Spleen (tissue), 11 donors: Measurements from ENCODE around the gene SLC25A24. TPM values are rescaled to one million over a fixed set of nuclear protein-coding genes. Genes with fewer than 3 reads are reported as not detected.

Experiments used
- DNase-seq: peaks from one replicate; pipeline ENCODE4 v3.0.0-alpha.2; 2020
- H3K27ac ChIP-seq, 8 donors: fragments of 200-600 bp; sonication (generic) in 7 of 8; 1 replicate in 4 of 8; 2 replicates in 4 of 8; pipeline versions ENCODE4 v1.5.0 to v1.8.0; 2016 to 2021; ENCODE audit warnings: inconsistent platforms in 4 of 8, mild to moderate bottlenecking in 4 of 8, moderate library complexity in 1 of 8
- H3K27me3 ChIP-seq, 7 donors: fragments of 200-600 bp; sonication (generic) in 6 of 7; replicated peaks in 1 of 7; 1 replicate in 4 of 7; 2 replicates in 3 of 7; pipeline versions ENCODE4 v1.5.0 to v1.8.0; 2016 to 2021; ENCODE audit warnings: inconsistent platforms in 3 of 7, mild to moderate bottlenecking in 1 of 7
- H3K36me3 ChIP-seq, 6 donors: fragments of 200-600 bp; sonication (generic) in 5 of 6; 1 replicate in 4 of 6; 2 replicates in 2 of 6; pipeline versions ENCODE4 v1.5.0 to v1.8.0; 2016 to 2021; ENCODE audit warnings: inconsistent platforms in 2 of 6
- H3K4me1 ChIP-seq, 6 donors: fragments of 200-600 bp; sonication (generic) in 5 of 6; 1 replicate in 3 of 6; 2 replicates in 3 of 6; pipeline versions ENCODE4 v1.5.0 to v1.8.0; 2016 to 2021; ENCODE audit warnings: inconsistent platforms in 3 of 6
- H3K4me3 ChIP-seq, 8 donors: fragments of 200-600 bp; sonication (generic) in 7 of 8; 1 replicate in 4 of 8; 2 replicates in 4 of 8; pipeline versions ENCODE4 v1.5.0 to v1.8.0; 2016 to 2021; ENCODE audit warnings: inconsistent platforms in 4 of 8, mild to moderate bottlenecking in 4 of 8, moderate library complexity in 2 of 8
- H3K9me3 ChIP-seq, 8 donors: fragments of 200-600 bp; sonication (generic) in 7 of 8; 1 replicate in 4 of 8; 2 replicates in 4 of 8; pipeline versions ENCODE4 v1.5.0 to v1.8.0; 2016 to 2021; ENCODE audit warnings: inconsistent platforms in 4 of 8
- POLR2A ChIP-seq, 3 donors: fragments of 450-650 bp; IDR thresholded peaks; one replicate each; pipeline ENCODE4 v1.5.1; 2017; ENCODE audit warnings: antibody characterized with exemption in 3 of 3, mild to moderate bottlenecking in 1 of 3
- POLR2AphosphoS5 ChIP-seq, 3 donors: sonication (generic); formaldehyde crosslinking; IDR thresholded peaks; one replicate each; pipeline ENCODE4 v1.5.1; 2017; ENCODE audit warnings: antibody characterized with exemption in 3 of 3
- WGBS, 5 donors: extraction: QIAGEN DNeasy Blood & Tissue Kit in 3 of 5; methylation state at CpG; one replicate each; pipeline versions ENCODE4 v1.1.5 to v1.1.7; 2013 to 2018; 5-methylcytosine and 5-hydroxymethylcytosine counted together
- intact Hi-C: fragments of 100-400 bp; cut with DNase I; formaldehyde crosslinking; loops from one replicate; pipeline ENCODE4 v1.15.0; 2023; ENCODE audit warnings: low total_unique reads
- polyA plus RNA-seq, 3 donors: library from polyadenylated mRNA; stranded (reverse); fragments of 200-250 nt; gene quantifications; one replicate each; pipeline ENCODE4 v1.2.1, GENCODE V29; 2013
- total RNA-seq, 7 donors: library from RNA; depleted of rRNA in 3 of 7; stranded (reverse); fragments of >200 nt in 3 of 7; fragmentation: NEBNext Ultra II Directional in 4 of 7; extraction: Animal tissue kit (Norgen Biotek cat#: 25700) in 4 of 7; gene quantifications; one replicate each; pipeline versions ENCODE4 v1.1.0 to v1.2.1, GENCODE V29; 2016 to 2021
- TF ChIP-seq, protein P1 (sequence below), 11 experiments: fragments of 200-600 bp in 7 of 11; fragments of 450-650 bp in 4 of 11; sonication (generic) in 4 of 11; IDR thresholded peaks in 8 of 11; conservative IDR thresholded peaks in 3 of 11; 1 replicate in 7 of 11; 2 replicates in 4 of 11; pipeline versions ENCODE4 v1.4.0 to v1.8.0; 2016 to 2021; ENCODE audit warnings: antibody characterized with exemption in 11 of 11, inconsistent platforms in 4 of 11, mild to moderate bottlenecking in 1 of 11
- donor health status: healthy with polysubstance abuse.
- donor health status: DM: no; HTN: no; CAD: no; lungs with moderate emphysema.
- donor health status: DM: no; HTN: no; CAD: no.
- donor health status: Bipolar disorder and iron deficiency.
- donor health status: healthy.
- donor health status: DM: no; HTN: no; CAD: no.
- donor health status: DM: yes; HTN: yes; CAD: no.

Gene SLC25A24
- total and polyA plus RNA-seq, 10 donors = 12.2 to 44.4 (median 33.4) TPM

DNA sequence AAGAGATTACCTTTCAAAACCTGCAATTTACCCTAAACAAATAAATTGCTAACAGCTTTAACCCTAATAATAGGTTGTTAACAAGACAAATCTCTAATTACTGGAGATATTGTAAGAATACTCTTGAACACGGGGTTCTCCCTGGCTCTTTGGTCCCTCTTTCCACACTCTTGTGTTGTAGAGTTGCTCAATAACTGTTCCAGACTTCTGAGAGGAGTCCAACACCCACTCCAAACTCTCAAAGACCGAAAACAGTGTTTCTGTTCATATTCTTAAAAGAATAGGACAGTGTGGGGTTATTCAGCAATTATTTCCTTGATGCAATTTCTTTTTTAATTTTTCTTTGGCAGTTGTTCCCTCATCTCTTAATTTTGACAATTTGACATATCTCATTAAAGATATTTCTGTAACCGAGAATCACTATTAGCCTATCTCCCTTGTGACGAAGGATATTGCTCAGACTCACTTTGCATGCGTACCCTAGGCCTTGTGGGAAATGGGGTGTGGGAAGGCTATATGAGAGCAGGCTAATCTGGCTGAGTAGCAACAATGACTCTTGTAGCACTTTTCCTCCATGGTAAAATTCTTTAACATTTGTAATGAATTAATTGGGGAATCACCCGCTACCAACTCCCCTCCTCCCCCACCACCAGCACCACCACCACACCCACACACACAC, 90.7 kb downstream of the SLC25A24 start:
- TF ChIP-seq POLR2A (IDR thresholded peaks at IDR 0.05) = no peak
- TF ChIP-seq, protein P1, sequence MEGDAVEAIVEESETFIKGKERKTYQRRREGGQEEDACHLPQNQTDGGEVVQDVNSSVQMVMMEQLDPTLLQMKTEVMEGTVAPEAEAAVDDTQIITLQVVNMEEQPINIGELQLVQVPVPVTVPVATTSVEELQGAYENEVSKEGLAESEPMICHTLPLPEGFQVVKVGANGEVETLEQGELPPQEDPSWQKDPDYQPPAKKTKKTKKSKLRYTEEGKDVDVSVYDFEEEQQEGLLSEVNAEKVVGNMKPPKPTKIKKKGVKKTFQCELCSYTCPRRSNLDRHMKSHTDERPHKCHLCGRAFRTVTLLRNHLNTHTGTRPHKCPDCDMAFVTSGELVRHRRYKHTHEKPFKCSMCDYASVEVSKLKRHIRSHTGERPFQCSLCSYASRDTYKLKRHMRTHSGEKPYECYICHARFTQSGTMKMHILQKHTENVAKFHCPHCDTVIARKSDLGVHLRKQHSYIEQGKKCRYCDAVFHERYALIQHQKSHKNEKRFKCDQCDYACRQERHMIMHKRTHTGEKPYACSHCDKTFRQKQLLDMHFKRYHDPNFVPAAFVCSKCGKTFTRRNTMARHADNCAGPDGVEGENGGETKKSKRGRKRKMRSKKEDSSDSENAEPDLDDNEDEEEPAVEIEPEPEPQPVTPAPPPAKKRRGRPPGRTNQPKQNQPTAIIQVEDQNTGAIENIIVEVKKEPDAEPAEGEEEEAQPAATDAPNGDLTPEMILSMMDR (IDR thresholded peaks at IDR 0.05 in 8 of 11, conservative IDR thresholded peaks at IDR 0.05 in 3 of 11) = no peak
- TF ChIP-seq POLR2AphosphoS5 (IDR thresholded peaks at IDR 0.05) = no peak
- intact Hi-C loops = no loop called here
- Histone ChIP-seq H3K27ac (no peak overlapping the region), H3K27me3 (no peaks in the 10 kb centered on the region), H3K36me3 (no peaks in the 10 kb centered on the region), H3K9me3 (peaks cover 0 to 12% (median 5%) of the 10 kb centered on the region in 8 donors), H3K4me3 (no peak overlapping the region), H3K4me1 (peaks cover 0 to 20% (median 5%) of the 10 kb centered on the region in 6 donors)
- no peak for DNase-seq
- 83 to 88% (median 86%) methylated on average over 6 of the region's 6 CpGs for WGBS, 5 donors

DNA sequence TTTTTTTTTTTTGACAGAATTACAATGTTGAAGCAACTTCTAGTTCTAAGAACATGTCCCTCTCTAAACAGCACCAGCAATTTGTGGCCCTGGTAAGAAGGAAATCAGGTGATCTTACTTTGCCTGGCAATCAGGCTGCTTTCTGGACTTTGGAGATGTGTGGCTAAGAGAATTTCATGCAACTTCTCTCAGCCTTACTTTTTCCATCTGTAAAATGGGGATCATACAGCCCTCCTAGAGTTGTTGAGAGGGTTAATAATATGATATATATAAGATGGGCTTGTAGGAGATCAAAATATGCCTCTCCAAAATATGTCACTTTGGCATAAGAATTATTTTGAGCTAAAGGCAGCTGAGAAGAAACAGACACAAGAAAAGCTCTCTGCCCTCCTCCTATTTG, 92.0 kb downstream of the SLC25A24 start:
- Histone ChIP-seq H3K27me3 (no peaks in the 10 kb centered on the region), H3K4me1 (peaks cover 0 to 11% (median 0%) of the 10 kb centered on the region in 6 donors), H3K27ac (no peak overlapping the region), H3K36me3 (no peaks in the 10 kb centered on the region), H3K4me3 (no peak overlapping the region), H3K9me3 (peaks cover 0 to 12% (median 5%) of the 10 kb centered on the region in 8 donors)
- no peak for DNase-seq
- TF ChIP-seq POLR2AphosphoS5 (IDR thresholded peaks at IDR 0.05) (no peak), POLR2A (IDR thresholded peaks at IDR 0.05) (no peak)
- TF ChIP-seq, protein P1 (IDR thresholded peaks at IDR 0.05 in 8 of 11, conservative IDR thresholded peaks at IDR 0.05 in 3 of 11) = no peak
- intact Hi-C loops = no loop called here

DNA sequence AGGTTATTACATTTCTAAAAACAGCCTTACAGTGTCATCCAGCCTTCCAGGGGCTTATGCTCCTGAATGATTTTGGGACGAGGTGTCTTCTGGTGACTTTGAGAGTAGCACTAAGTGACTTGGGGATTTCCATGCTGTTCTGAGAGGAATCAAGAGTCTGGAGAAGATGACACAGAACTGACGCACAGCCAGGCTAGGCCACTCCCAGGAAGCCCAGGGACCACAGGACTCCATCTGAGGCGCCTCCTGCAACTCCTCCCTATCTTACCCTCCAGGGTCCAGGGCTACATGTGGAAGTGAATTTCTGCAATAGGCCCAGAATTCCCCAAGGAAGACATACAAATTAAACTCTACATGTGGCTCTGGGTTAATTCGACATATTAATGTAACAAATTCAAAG, 92.5 kb downstream of the SLC25A24 start:
- WGBS, 5 donors = 38 to 46% (median 42%) methylated on average over 4 of the region's 4 CpGs
- Histone ChIP-seq H3K27ac (no peak overlapping the region), H3K4me1 (peaks cover 0 to 11% (median 0%) of the 10 kb centered on the region in 6 donors), H3K4me3 (no peak overlapping the region), H3K27me3 (no peaks in the 10 kb centered on the region), H3K36me3 (no peaks in the 10 kb centered on the region), H3K9me3 (peaks cover 0 to 12% (median 5%) of the 10 kb centered on the region in 8 donors)
- intact Hi-C loops = no loop called here
- no peak for DNase-seq
- TF ChIP-seq POLR2AphosphoS5 (IDR thresholded peaks at IDR 0.05) = no peak
- TF ChIP-seq POLR2A (IDR thresholded peaks at IDR 0.05) = no peak
- TF ChIP-seq, protein P1 (IDR thresholded peaks at IDR 0.05 in 8 of 11, conservative IDR thresholded peaks at IDR 0.05 in 3 of 11) = no peak

DNA sequence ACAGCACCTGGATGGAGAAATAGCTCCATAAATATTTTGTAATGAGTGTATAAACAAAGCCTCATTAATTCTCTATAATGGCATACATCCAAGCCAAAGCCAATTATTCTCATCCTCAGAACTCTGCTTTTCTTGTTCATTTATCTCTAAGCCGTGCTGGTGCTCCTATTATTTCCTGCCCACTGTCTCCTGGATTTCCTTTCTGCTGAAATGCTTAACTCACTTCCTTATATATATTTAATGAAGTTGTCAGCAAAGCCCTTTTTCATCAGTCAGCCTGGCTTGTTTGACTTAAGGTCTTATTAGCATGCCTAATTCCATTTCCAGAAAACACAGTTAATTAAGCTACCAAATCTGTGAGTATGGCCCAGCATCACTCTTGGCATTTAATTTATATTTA, 93.4 kb downstream of the SLC25A24 start:
- H3K4me3 ChIP-seq = no peak overlapping the region
- no peak overlapping the region for H3K27ac ChIP-seq
- no peak for TF ChIP-seq POLR2A (IDR thresholded peaks at IDR 0.05)
- no peak for TF ChIP-seq POLR2AphosphoS5 (IDR thresholded peaks at IDR 0.05)
- TF ChIP-seq, protein P1 (IDR thresholded peaks at IDR 0.05 in 8 of 11, conservative IDR thresholded peaks at IDR 0.05 in 3 of 11) = no peak
- no peaks in the 10 kb centered on the region for H3K27me3 ChIP-seq
- intact Hi-C loops = no loop called here
- 16 to 32% (median 28%) methylated on average over 1 of the region's 1 CpG for WGBS, 5 donors
- DNase-seq = no peak
- no peaks in the 10 kb centered on the region for H3K36me3 ChIP-seq
- peaks cover 0 to 11% (median 0%) of the 10 kb centered on the region in 6 donors for H3K4me1 ChIP-seq
- H3K9me3 ChIP-seq = peaks cover 0 to 12% (median 5%) of the 10 kb centered on the region in 8 donors
